Measurements from ENCODE around the gene CFHR1. TPM values are rescaled to one million over a fixed set of nuclear protein-coding genes. Genes with fewer than 3 reads are reported as not detected.

CFHR1 gene
- total RNA-seq, 2 experiments from 2014 or later: not detected

DNA sequence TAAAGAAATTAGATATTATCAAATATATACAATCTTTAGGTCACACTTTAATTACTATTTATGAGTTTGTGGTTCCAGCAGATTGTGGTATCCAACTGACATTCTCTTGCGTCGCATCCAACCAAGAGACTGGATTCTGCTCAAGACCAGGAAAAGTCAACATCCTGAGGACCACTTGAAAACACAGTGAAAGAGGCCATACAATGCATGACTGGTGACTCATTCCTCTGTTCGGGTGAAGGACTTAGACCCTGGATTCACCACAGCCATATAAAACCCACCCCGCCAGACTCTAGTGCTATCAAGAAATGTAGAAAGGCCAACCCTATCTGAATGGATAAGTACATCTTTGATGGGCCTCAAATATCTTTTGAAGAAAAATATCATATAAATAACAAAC, 53.9 kb downstream of the CFHR1 start:
- H3K4me3 Mint-ChIP-seq: no peak overlapping the region
- no peak overlapping the region for H3K27ac ChIP-seq (ENCODE audit: low read depth in 1 of 2, low read length in 2 of 2)
- H3K9me3 ChIP-seq (ENCODE audit: control insufficient read depth in 1 of 2, insufficient read depth in 1 of 2, low read length in 2 of 2): peaks cover 0 to 4% of the 10 kb centered on the region in 2 experiments
- H3K4me1 ChIP-seq (ENCODE audit: insufficient read depth, low read length): no peaks in the 10 kb centered on the region
- no peaks in the 10 kb centered on the region for H3K36me3 Mint-ChIP-seq (ENCODE audit: low read depth)
- no peaks in the 10 kb centered on the region for H3K27me3 Mint-ChIP-seq
- POLR2A ChIA-PET: no interaction called here
- no peaks in the 10 kb centered on the region for H3K4me1 Mint-ChIP-seq (ENCODE audit: low read depth)
- no peak overlapping the region for H3K27ac Mint-ChIP-seq
- ATAC-seq (ENCODE audit: poor library complexity) (no peak), DNase-seq (no peak)
- H3K27me3 ChIP-seq (ENCODE audit: control insufficient read depth in 1 of 2, insufficient read depth in 2 of 2, low read length in 2 of 2): no peaks in the 10 kb centered on the region
- no peaks in the 10 kb centered on the region for H3K9me3 Mint-ChIP-seq
- TF ChIP-seq, protein P1, sequence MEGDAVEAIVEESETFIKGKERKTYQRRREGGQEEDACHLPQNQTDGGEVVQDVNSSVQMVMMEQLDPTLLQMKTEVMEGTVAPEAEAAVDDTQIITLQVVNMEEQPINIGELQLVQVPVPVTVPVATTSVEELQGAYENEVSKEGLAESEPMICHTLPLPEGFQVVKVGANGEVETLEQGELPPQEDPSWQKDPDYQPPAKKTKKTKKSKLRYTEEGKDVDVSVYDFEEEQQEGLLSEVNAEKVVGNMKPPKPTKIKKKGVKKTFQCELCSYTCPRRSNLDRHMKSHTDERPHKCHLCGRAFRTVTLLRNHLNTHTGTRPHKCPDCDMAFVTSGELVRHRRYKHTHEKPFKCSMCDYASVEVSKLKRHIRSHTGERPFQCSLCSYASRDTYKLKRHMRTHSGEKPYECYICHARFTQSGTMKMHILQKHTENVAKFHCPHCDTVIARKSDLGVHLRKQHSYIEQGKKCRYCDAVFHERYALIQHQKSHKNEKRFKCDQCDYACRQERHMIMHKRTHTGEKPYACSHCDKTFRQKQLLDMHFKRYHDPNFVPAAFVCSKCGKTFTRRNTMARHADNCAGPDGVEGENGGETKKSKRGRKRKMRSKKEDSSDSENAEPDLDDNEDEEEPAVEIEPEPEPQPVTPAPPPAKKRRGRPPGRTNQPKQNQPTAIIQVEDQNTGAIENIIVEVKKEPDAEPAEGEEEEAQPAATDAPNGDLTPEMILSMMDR (IDR thresholded peaks at IDR 0.05): no peak
- intact Hi-C loops (cut with DNase I, micrococcal nuclease): no loop called here
- H3K4me3 ChIP-seq (ENCODE audit: low read length): no peak overlapping the region
- CTCF ChIA-PET: no interaction called here
- H3K36me3 ChIP-seq (ENCODE audit: insufficient read depth, low read length): no peaks in the 10 kb centered on the region

DNA sequence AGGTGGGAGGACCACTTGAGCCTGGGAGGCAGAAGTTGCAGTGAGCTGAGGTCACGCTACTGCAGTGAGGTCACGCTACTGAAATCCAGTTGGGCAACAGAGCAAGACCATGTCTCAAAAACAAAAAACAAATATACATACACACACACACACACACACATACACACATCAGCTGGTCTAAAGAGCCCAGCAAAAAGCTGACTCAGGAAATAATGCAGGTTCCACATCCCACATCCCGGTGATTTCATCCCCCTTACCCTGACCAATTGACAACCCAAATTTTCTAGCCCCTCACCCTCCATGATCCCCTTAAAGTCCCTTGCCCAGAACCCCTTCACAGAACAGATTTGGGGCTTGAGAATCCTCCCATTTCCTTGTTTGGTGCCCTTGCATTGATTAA, 56.4 kb downstream of the CFHR1 start:
- no peak overlapping the region for H3K27ac ChIP-seq (ENCODE audit: low read depth in 1 of 2, low read length in 2 of 2)
- no peak for ATAC-seq (ENCODE audit: poor library complexity)
- TF ChIP-seq, protein P1 (IDR thresholded peaks at IDR 0.05): no peak
- Mint-ChIP-seq H3K4me1 (ENCODE audit: low read depth) (no peaks in the 10 kb centered on the region), H3K4me3 (no peak overlapping the region), H3K27me3 (no peaks in the 10 kb centered on the region), H3K36me3 (ENCODE audit: low read depth) (no peaks in the 10 kb centered on the region), H3K9me3 (no peaks in the 10 kb centered on the region), H3K27ac (no peak overlapping the region)
- no peak for DNase-seq
- intact Hi-C loops (cut with DNase I, micrococcal nuclease): no loop called here
- CTCF ChIA-PET: no interaction called here
- no peak overlapping the region for H3K4me3 ChIP-seq (ENCODE audit: low read length)
- no peaks in the 10 kb centered on the region for H3K9me3 ChIP-seq (ENCODE audit: control insufficient read depth in 1 of 2, insufficient read depth in 1 of 2, low read length in 2 of 2)
- no peaks in the 10 kb centered on the region for H3K4me1 ChIP-seq (ENCODE audit: insufficient read depth, low read length)
- POLR2A ChIA-PET: no interaction called here
- H3K36me3 ChIP-seq (ENCODE audit: insufficient read depth, low read length): no peaks in the 10 kb centered on the region
- H3K27me3 ChIP-seq (ENCODE audit: control insufficient read depth in 1 of 2, insufficient read depth in 2 of 2, low read length in 2 of 2): peaks cover 0 to 2% of the 10 kb centered on the region in 2 experiments

DNA sequence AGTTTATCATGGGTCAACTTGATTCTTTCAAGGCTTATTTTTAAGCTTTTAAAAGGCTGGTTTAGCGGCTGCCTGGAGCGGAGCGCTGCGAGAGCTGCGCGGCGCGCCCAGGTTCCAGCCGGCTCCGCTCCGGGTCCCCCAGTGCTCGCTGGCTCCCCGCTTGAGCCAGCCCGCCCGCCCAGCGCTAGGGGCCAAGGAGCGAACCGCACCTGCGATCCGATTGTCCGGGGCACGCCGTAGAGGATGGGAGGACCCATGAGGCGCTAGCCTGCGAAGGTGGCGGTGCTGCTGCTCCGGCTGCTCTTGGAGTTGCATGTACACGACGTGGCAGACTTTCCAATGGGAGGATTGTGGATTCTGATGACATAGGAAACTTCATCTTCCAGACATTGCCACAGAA, 58.4 kb downstream of the CFHR1 start:
- TF ChIP-seq, protein P1 (IDR thresholded peaks at IDR 0.05): no peak
- Histone ChIP-seq H3K27me3 (ENCODE audit: control insufficient read depth in 1 of 2, insufficient read depth in 2 of 2, low read length in 2 of 2) (peaks cover 0 to 2% of the 10 kb centered on the region in 2 experiments), H3K9me3 (ENCODE audit: control insufficient read depth in 1 of 2, insufficient read depth in 1 of 2, low read length in 2 of 2) (no peaks in the 10 kb centered on the region), H3K36me3 (ENCODE audit: insufficient read depth, low read length) (no peaks in the 10 kb centered on the region), H3K4me3 (ENCODE audit: low read length) (no peak overlapping the region), H3K27ac (ENCODE audit: low read depth in 1 of 2, low read length in 2 of 2) (no peak overlapping the region), H3K4me1 (ENCODE audit: insufficient read depth, low read length) (no peaks in the 10 kb centered on the region)
- no peaks in the 10 kb centered on the region for H3K27me3 Mint-ChIP-seq
- ATAC-seq (ENCODE audit: poor library complexity) (no peak), DNase-seq (no peak)
- ChIA-PET POLR2A (no interaction called here), CTCF (no interaction called here)
- H3K36me3 Mint-ChIP-seq (ENCODE audit: low read depth): no peaks in the 10 kb centered on the region
- intact Hi-C loops (cut with DNase I, micrococcal nuclease): no loop called here
- H3K4me3 Mint-ChIP-seq: no peak overlapping the region
- H3K27ac Mint-ChIP-seq: no peak overlapping the region
- H3K9me3 Mint-ChIP-seq: peaks cover under 1% of the 10 kb centered on the region
- no peaks in the 10 kb centered on the region for H3K4me1 Mint-ChIP-seq (ENCODE audit: low read depth)

Other genes with a start within 250 kb of the CFHR1 start
- not detected for gene KCNT2, start 211.3 kb upstream of the CFHR1 start, total RNA-seq
- gene CFH, start 167.7 kb upstream of the CFHR1 start, total RNA-seq: 1 to 10 TPM; 3.6 to 4.6 TPM
- not detected for gene CFHR3, start 44.9 kb upstream of the CFHR1 start, total RNA-seq
- gene CFHR4, start 68.3 kb downstream of the CFHR1 start, total RNA-seq: not detected
- gene CFHR2, start 124.0 kb downstream of the CFHR1 start, total RNA-seq: not detected
- not detected for gene CFHR5, start 157.8 kb downstream of the CFHR1 start, total RNA-seq
- not detected for gene F13B, start 247.5 kb downstream of the CFHR1 start, total RNA-seq